ENCODE results near the gene ST6GALNAC2. TPM values are rescaled to one million over a fixed set of nuclear protein-coding genes. Genes with fewer than 3 reads are reported as not detected.

ST6GALNAC2 gene
- total RNA-seq, 1 experiment from 2014 or later, result 11.6 TPM

- peaks cover 20% of the 10 kb centered on the region for H3K4me1 Mint-ChIP-seq (ENCODE audit: low read depth, unreplicated experiment)
- CTCF ChIA-PET, result no interaction called here
- no peak for TF ChIP-seq CTCF (IDR thresholded peaks at IDR 0.05; ENCODE audit: unreplicated experiment)
- H3K36me3 Mint-ChIP-seq (ENCODE audit: insufficient read depth, unreplicated experiment), result no peaks in the 10 kb centered on the region
- peaks cover 53% of the 10 kb centered on the region for H3K27me3 Mint-ChIP-seq (ENCODE audit: unreplicated experiment)
- no TSS peak for BruUV-seq (replicated peaks)
- no peak overlapping the region for H3K27ac Mint-ChIP-seq (ENCODE audit: unreplicated experiment)
- H3K9me3 Mint-ChIP-seq (ENCODE audit: low read depth, unreplicated experiment), result no peaks in the 10 kb centered on the region
- no peak for DNase-seq
- intact Hi-C loops (cut with micrococcal nuclease; ENCODE audit: unreplicated experiment), result no loop called here
- H3K4me3 Mint-ChIP-seq (ENCODE audit: low read depth, unreplicated experiment), result no peak overlapping the region
Observed at GRCh38 chr17:76531486-76532038, 54.1 kb downstream of the ST6GALNAC2 start.

- Mint-ChIP-seq H3K4me1 (ENCODE audit: low read depth, unreplicated experiment) (peaks cover 20% of the 10 kb centered on the region), H3K36me3 (ENCODE audit: insufficient read depth, unreplicated experiment) (no peaks in the 10 kb centered on the region), H3K4me3 (ENCODE audit: low read depth, unreplicated experiment) (no peak overlapping the region), H3K9me3 (ENCODE audit: low read depth, unreplicated experiment) (no peaks in the 10 kb centered on the region), H3K27ac (ENCODE audit: unreplicated experiment) (no peak overlapping the region), H3K27me3 (ENCODE audit: unreplicated experiment) (peaks cover 47% of the 10 kb centered on the region)
- CTCF ChIA-PET, result no interaction called here
- DNase-seq, result no peak
- BruUV-seq (replicated peaks), result no TSS peak
- intact Hi-C loops (cut with micrococcal nuclease; ENCODE audit: unreplicated experiment), result no loop called here
- no peak for TF ChIP-seq CTCF (IDR thresholded peaks at IDR 0.05; ENCODE audit: unreplicated experiment)
Observed at GRCh38 chr17:76530811-76531485, 54.7 kb downstream of the ST6GALNAC2 start.

DNA sequence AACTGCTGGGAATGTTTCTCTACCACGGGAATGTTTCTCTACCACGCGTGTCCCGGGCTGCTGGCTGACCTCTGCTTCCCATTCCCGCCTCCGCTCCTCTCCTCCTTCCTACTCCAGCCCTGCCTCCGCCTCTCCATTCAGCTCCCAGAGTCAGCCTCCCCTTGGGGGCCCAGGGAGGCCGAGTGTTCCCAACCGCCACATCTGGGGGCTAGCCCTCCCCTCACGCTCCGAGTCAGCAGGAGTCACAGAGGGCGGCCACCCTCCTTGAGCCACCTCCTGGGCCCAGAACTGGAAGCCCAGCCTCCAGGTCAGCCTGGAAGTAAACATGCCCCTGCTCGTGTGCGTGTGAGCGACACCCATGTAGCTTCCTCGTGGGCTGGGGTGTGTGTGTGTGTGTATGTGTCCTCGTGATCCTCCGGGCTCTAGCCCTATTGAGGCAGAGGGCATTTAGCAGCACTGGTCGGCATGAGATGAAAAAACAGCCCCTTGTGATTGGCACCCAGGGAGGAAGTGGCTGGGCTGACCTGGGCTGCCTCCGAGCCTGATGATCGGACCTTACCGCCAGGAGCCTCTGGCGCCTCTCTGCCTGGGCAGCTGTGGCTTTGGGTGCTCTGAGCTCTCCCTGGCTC is 55.5 kb downstream of the ST6GALNAC2 start:
- DNase-seq, result no peak
- H3K4me3 Mint-ChIP-seq (ENCODE audit: low read depth, unreplicated experiment), result no peak overlapping the region
- CTCF ChIA-PET, result interaction anchor here (0.5 kb wide), 1 partner anchor 198 kb away, joined by 3 read pairs; no protein-coding TSS in a partner anchor
- H3K27ac Mint-ChIP-seq (ENCODE audit: unreplicated experiment), result no peak overlapping the region
- intact Hi-C loops (cut with micrococcal nuclease; ENCODE audit: unreplicated experiment), result no loop called here
- no peaks in the 10 kb centered on the region for H3K36me3 Mint-ChIP-seq (ENCODE audit: insufficient read depth, unreplicated experiment)
- H3K4me1 Mint-ChIP-seq (ENCODE audit: low read depth, unreplicated experiment), result peaks cover 22% of the 10 kb centered on the region
- H3K27me3 Mint-ChIP-seq (ENCODE audit: unreplicated experiment), result peaks cover 40% of the 10 kb centered on the region
- H3K9me3 Mint-ChIP-seq (ENCODE audit: low read depth, unreplicated experiment), result no peaks in the 10 kb centered on the region
- BruUV-seq (replicated peaks), result no TSS peak
- no peak for TF ChIP-seq CTCF (IDR thresholded peaks at IDR 0.05; ENCODE audit: unreplicated experiment)

GRCh38 chr17:76529224-76530094 is 56.2 kb downstream of the ST6GALNAC2 start:
- Mint-ChIP-seq H3K9me3 (ENCODE audit: low read depth, unreplicated experiment) (no peaks in the 10 kb centered on the region), H3K36me3 (ENCODE audit: insufficient read depth, unreplicated experiment) (no peaks in the 10 kb centered on the region), H3K27me3 (ENCODE audit: unreplicated experiment) (peaks cover 32% of the 10 kb centered on the region), H3K4me3 (ENCODE audit: low read depth, unreplicated experiment) (no peak overlapping the region), H3K4me1 (ENCODE audit: low read depth, unreplicated experiment) (peaks cover 29% of the 10 kb centered on the region), H3K27ac (ENCODE audit: unreplicated experiment) (no peak overlapping the region)
- TF ChIP-seq CTCF (IDR thresholded peaks at IDR 0.05; ENCODE audit: unreplicated experiment), result no peak
- BruUV-seq (replicated peaks), result no TSS peak
- no peak for DNase-seq
- CTCF ChIA-PET, result interaction anchor here (0.5 kb wide), 1 partner anchor 198 kb away, joined by 3 read pairs; no protein-coding TSS in a partner anchor
- intact Hi-C loops (cut with micrococcal nuclease; ENCODE audit: unreplicated experiment), result no loop called here
